Caco-2 (cell line): ENCODE measurements around the gene NFAM1. TPM values are rescaled to one million over a fixed set of nuclear protein-coding genes. Genes with fewer than 3 reads are reported as not detected.
A peak's percentile ranks its signal among the peaks of the same experiment; 100 is the strongest.

Experiments used
- BruUV-seq: library from RNA; stranded (reverse); fragments of 400-500 nt; replicated peaks from 2 replicates; lab custom pipeline; 2021; lab: Mats Ljungman, UMichigan
- CTCF ChIA-PET: fragments of 300-600 bp; sonication (Branson Sonifier 250); formaldehyde crosslinking; loops from one replicate; lab custom pipeline; 2022; ENCODE audit warnings: antibody characterized with exemption; lab: Charles Lee
- POLR2A ChIA-PET: fragments of 300-600 bp; sonication (Branson Sonifier 250); formaldehyde crosslinking; loops from one replicate; lab custom pipeline; 2022; ENCODE audit warnings: antibody characterized with exemption; lab: Charles Lee
- DNase-seq, 2 experiments: peaks; one replicate each; pipeline versions ENCODE4 v3.0.0 to v3.0.0-alpha.2; 2020 to 2022
- H3K27me3 ChIP-seq: replicated peaks from 2 replicates; pipeline ENCODE4 v1.6.0; 2011; ENCODE audit warnings: low read length; ENCODE audit not compliant: control insufficient read depth, insufficient read depth
- H3K36me3 ChIP-seq: 2 replicates; pipeline ENCODE4 v1.5.1; 2011; ENCODE audit warnings: low read length; ENCODE audit not compliant: control insufficient read depth, insufficient read depth
- H3K4me1 ChIP-seq: fragments of 250-450 bp; sonication (Bioruptor Pico); 2 replicates; pipeline ENCODE4 v1.5.1; 2020; ENCODE audit warnings: mild to moderate bottlenecking
- H3K4me3 ChIP-seq: 2 replicates; pipeline ENCODE4 v1.5.1; 2011; ENCODE audit warnings: low read depth, mild to moderate bottlenecking, control low read depth, low read length
- H3K9me3 ChIP-seq: fragments of 250-450 bp; sonication (Bioruptor Pico); 2 replicates; pipeline ENCODE4 v1.5.1; 2020; ENCODE audit warnings: mild to moderate bottlenecking, moderate library complexity
- H3K27ac Mint-ChIP-seq: one replicate; pipeline ENCODE4 v1.8.0; 2022; ENCODE audit warnings: mixed read lengths; ENCODE audit not compliant: unreplicated experiment
- H3K27me3 Mint-ChIP-seq: one replicate; pipeline ENCODE4 v1.8.0; 2022; ENCODE audit warnings: mixed read lengths; ENCODE audit not compliant: insufficient read depth, unreplicated experiment
- H3K36me3 Mint-ChIP-seq: one replicate; pipeline ENCODE4 v1.8.0; 2022; ENCODE audit warnings: mild to moderate bottlenecking, mixed read lengths; ENCODE audit not compliant: insufficient read depth, unreplicated experiment
- H3K4me1 Mint-ChIP-seq: one replicate; pipeline ENCODE4 v1.8.0; 2022; ENCODE audit warnings: low read depth, mixed read lengths; ENCODE audit not compliant: unreplicated experiment
- H3K4me3 Mint-ChIP-seq: one replicate; pipeline ENCODE4 v1.8.0; 2022; ENCODE audit warnings: mild to moderate bottlenecking, moderate library complexity, mixed read lengths; ENCODE audit not compliant: unreplicated experiment
- H3K9me3 Mint-ChIP-seq: one replicate; pipeline ENCODE4 v1.8.0; 2022; ENCODE audit warnings: mixed read lengths; ENCODE audit not compliant: unreplicated experiment
- intact Hi-C: fragments of 100-400 bp; cut with micrococcal nuclease; formaldehyde crosslinking; loops from one replicate; pipeline ENCODE4 v1.10.0; 2022; ENCODE audit not compliant: unreplicated experiment
- total RNA-seq: library from RNA; stranded (reverse); gene quantifications from 2 replicates; pipeline ENCODE4 v1.2.3, GENCODE V29; 2022
- TF ChIP-seq, protein P1 (sequence below), 2 experiments: fragments of 200-600 bp in 1 of 2; IDR thresholded peaks; 1 replicate in 1 of 2; 2 replicates in 1 of 2; pipeline versions ENCODE4 v1.5.1 to v1.8.0; 2011 to 2022; ENCODE audit warnings: antibody characterized with exemption in 1 of 2, control low read depth in 1 of 2, inconsistent platforms in 1 of 2, low read depth in 1 of 2, low read length in 1 of 2, mild to moderate bottlenecking in 1 of 2, moderate library complexity in 1 of 2; ENCODE audit not compliant: insufficient read depth in 1 of 2, severe bottlenecking in 1 of 2, unreplicated experiment in 1 of 2

The NFAM1 gene
- total RNA-seq, 1 experiment from 2014 or later = not detected

DNA sequence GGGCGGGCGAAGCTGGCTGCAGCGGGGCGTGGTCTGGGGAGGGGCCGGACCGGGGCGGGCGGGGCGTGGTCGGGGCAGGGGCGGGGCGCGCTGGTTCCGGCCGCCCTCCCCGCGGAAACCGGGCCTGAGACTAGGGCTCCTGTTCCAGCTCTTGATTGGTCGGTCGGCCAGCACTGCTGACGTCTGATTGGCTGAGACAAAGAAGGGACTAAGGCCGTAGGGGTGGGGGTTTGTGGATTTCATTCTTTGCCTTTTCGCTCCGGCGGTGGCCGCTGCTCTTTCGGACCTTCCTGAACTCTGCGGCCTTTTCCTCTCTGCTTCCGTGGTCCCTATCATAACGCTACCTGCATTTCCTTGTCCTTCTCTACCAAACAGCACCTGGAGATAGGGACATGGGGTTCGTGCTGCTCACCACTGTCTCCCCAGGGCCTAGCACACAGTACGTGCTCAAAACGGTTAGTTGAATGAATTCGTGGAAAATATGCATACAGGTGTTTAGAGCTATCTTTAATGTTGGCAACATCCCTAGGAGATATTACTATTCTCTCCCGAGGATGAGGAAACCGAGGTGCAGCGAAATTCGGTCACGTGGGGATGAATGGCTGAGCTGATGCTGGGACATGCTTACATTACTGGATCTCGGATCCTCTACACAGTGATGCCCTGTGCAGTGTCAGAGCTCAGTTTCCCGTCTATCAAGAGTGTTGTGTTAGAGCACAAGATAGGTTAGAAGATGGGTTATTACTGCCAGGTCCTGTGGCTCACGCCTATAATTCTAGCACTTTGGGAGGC, 62.8 kb downstream of the NFAM1 start:
- Mint-ChIP-seq H3K4me1 (peaks cover 16% of the 10 kb centered on the region), H3K36me3 (no peaks in the 10 kb centered on the region), H3K27me3 (no peaks in the 10 kb centered on the region), H3K4me3 (peak overlapping the region; percentile 97), H3K27ac (peak overlapping the region; percentile 76), H3K9me3 (no peaks in the 10 kb centered on the region)
- TF ChIP-seq, protein P1, sequence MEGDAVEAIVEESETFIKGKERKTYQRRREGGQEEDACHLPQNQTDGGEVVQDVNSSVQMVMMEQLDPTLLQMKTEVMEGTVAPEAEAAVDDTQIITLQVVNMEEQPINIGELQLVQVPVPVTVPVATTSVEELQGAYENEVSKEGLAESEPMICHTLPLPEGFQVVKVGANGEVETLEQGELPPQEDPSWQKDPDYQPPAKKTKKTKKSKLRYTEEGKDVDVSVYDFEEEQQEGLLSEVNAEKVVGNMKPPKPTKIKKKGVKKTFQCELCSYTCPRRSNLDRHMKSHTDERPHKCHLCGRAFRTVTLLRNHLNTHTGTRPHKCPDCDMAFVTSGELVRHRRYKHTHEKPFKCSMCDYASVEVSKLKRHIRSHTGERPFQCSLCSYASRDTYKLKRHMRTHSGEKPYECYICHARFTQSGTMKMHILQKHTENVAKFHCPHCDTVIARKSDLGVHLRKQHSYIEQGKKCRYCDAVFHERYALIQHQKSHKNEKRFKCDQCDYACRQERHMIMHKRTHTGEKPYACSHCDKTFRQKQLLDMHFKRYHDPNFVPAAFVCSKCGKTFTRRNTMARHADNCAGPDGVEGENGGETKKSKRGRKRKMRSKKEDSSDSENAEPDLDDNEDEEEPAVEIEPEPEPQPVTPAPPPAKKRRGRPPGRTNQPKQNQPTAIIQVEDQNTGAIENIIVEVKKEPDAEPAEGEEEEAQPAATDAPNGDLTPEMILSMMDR (IDR thresholded peaks at IDR 0.05; ENCODE audit: insufficient read depth in 1 of 2, low read depth in 1 of 2, low read length in 1 of 2, severe bottlenecking in 1 of 2, unreplicated experiment in 1 of 2) = no peak
- H3K27me3 ChIP-seq = no peaks in the 10 kb centered on the region
- H3K4me1 ChIP-seq = no peaks in the 10 kb centered on the region; the same call in 1 of the 2 replicates
- H3K4me3 ChIP-seq = peak overlapping the region; percentile 93
- POLR2A ChIA-PET = interaction anchor here (0.6 to 1.9 kb wide), 8 partner anchors 23 to 780 kb away, joined by 3 to 11 read pairs (median 4); partner anchors contain the start of genes PMM1, POLDIP3 and TCF20
- no peaks in the 10 kb centered on the region for H3K36me3 ChIP-seq
- peak; percentile 94 to 96 for DNase-seq
- H3K9me3 ChIP-seq = no peaks in the 10 kb centered on the region
- CTCF ChIA-PET = interaction anchor here (0.5 to 0.6 kb wide), 2 partner anchors 75 to 414 kb away, joined by 3 read pairs; no protein-coding TSS in a partner anchor
- intact Hi-C loops = loop anchor here (5.0 kb wide), 1 partner anchor 68 kb away; no protein-coding TSS in a partner anchor
- BruUV-seq = TSS peak; percentile 92

GRCh38 chr22:42368379-42369249, 63.6 kb downstream of the NFAM1 start:
- TF ChIP-seq, protein P1 (IDR thresholded peaks at IDR 0.05; ENCODE audit: insufficient read depth in 1 of 2, low read depth in 1 of 2, low read length in 1 of 2, severe bottlenecking in 1 of 2, unreplicated experiment in 1 of 2) = no peak
- peak in 1 of 2 experiments; percentile 40 for DNase-seq
- Histone ChIP-seq H3K36me3 (no peaks in the 10 kb centered on the region), H3K4me3 (peak overlapping the region; percentile 93), H3K27me3 (no peaks in the 10 kb centered on the region), H3K4me1 (no peaks in the 10 kb centered on the region; the same call in 1 of the 2 replicates), H3K9me3 (no peaks in the 10 kb centered on the region)
- Mint-ChIP-seq H3K27ac (peak overlapping the region; percentile 76), H3K27me3 (no peaks in the 10 kb centered on the region), H3K4me3 (peak overlapping the region; percentile 97), H3K36me3 (no peaks in the 10 kb centered on the region), H3K9me3 (no peaks in the 10 kb centered on the region), H3K4me1 (peaks cover 15% of the 10 kb centered on the region)
- POLR2A ChIA-PET = interaction anchor here (0.6 to 1.9 kb wide), 8 partner anchors 22 to 779 kb away, joined by 3 to 11 read pairs (median 4); partner anchors contain the start of genes PMM1, POLDIP3 and TCF20
- intact Hi-C loops = loop anchor here (5.0 kb wide), 1 partner anchor 69 kb away; no protein-coding TSS in a partner anchor
- TSS peak; percentile 45 for BruUV-seq
- CTCF ChIA-PET = interaction anchor here (0.5 to 0.6 kb wide), 3 partner anchors 68 to 415 kb away, joined by 3 to 4 read pairs (median 3); no protein-coding TSS in a partner anchor
